ENCODE data around the gene GJB5. TPM values are rescaled to one million over a fixed set of nuclear protein-coding genes. Genes with fewer than 3 reads are reported as not detected.

The GJB5 gene
- total and polyA plus RNA-seq, 9 of the 15 experiments (the other 6 are each of a cell fraction or from before 2014, with no cell fraction given): 0.04 TPM; not detected in 8

DNA sequence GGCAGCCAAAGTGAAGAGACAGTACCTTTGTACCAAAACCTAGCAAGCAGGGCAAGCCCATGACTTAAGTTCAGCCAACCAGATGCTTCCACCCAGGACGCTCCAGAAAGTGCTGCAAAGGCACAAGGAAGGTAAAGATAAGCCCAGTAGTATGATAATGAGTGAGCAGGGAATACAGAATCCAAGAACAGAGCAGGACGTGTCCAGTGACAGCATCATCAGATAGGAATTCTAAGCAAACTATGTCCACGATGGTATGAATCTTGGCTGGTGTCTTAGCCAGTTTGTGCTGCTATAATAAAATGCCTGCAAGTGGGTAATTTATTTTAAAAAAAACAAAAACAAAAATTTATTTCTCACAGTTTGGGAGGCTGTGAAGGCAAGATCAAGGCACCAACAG lies 51.5 kb downstream of the GJB5 start:
- ChIA-PET POLR2A (no interaction called here), CTCF (ENCODE audit: low intra/inter-chr PET ratio) (no interaction called here)
- TF ChIP-seq DDX20 (tag; IDR thresholded peaks at IDR 0.05; ENCODE audit: low read depth): no peak
- no peak for TF ChIP-seq NONO (IDR thresholded peaks at IDR 0.05; ENCODE audit: low read depth in 2 of 2, low read length in 1 of 2)
- no peak for TF ChIP-seq ZNF551 (CRISPR knock-in tag; IDR thresholded peaks at IDR 0.05)
- no peak for TF ChIP-seq CXXC5 (CRISPR knock-in tag; IDR thresholded peaks at IDR 0.05)
- TF ChIP-seq, protein P1, sequence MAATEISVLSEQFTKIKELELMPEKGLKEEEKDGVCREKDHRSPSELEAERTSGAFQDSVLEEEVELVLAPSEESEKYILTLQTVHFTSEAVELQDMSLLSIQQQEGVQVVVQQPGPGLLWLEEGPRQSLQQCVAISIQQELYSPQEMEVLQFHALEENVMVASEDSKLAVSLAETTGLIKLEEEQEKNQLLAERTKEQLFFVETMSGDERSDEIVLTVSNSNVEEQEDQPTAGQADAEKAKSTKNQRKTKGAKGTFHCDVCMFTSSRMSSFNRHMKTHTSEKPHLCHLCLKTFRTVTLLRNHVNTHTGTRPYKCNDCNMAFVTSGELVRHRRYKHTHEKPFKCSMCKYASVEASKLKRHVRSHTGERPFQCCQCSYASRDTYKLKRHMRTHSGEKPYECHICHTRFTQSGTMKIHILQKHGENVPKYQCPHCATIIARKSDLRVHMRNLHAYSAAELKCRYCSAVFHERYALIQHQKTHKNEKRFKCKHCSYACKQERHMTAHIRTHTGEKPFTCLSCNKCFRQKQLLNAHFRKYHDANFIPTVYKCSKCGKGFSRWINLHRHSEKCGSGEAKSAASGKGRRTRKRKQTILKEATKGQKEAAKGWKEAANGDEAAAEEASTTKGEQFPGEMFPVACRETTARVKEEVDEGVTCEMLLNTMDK (IDR thresholded peaks at IDR 0.05; ENCODE audit: borderline replicate concordance, insufficient read depth, low read depth, low read length, poor library complexity, severe bottlenecking): no peak
- ATAC-seq (no peak), FAIRE-seq (no peak), DNase-seq (ENCODE audit: extremely low read depth in 1 of 4, low spot score in 3 of 4) (peak in 2 of 4 experiments; percentile 3 to 6)
- Histone ChIP-seq H3K9ac (ENCODE audit: insufficient read depth in 1 of 2, low read depth in 2 of 2, low read length in 2 of 2) (no peak overlapping the region), H3K9me3 (replicated peaks; ENCODE audit: control insufficient read depth, insufficient read depth, low read depth, low read length) (no peaks in the 10 kb centered on the region; the same call in 1 of the 2 replicates), H3K4me2 (ENCODE audit: insufficient read depth, low read length) (no peak overlapping the region), H3K9me1 (ENCODE audit: control insufficient read depth, insufficient read depth, low read length) (no peaks in the 10 kb centered on the region), H3K27me3 (ENCODE audit: control insufficient read depth in 2 of 2, insufficient read depth in 2 of 2, low read length in 2 of 2) (peaks cover 0 to 4% of the 10 kb centered on the region in 2 experiments; a peak in 2 of 5 replicates), H4K20me1 (replicated peaks; ENCODE audit: control insufficient read depth, insufficient read depth, low read length) (no peaks in the 10 kb centered on the region), H3K79me2 (ENCODE audit: control insufficient read depth, insufficient read depth, low read length) (no peaks in the 10 kb centered on the region), H2AFZ (ENCODE audit: low read depth, low read length) (no peak overlapping the region), H3K4me1 (replicated peaks in 1 of 2; ENCODE audit: control insufficient read depth in 2 of 2, insufficient read depth in 2 of 2, low read length in 2 of 2) (no peaks in the 10 kb centered on the region), H3K36me3 (ENCODE audit: control insufficient read depth, insufficient read depth, low read length) (no peaks in the 10 kb centered on the region), H3K27ac (ENCODE audit: extremely low read depth, low read depth, low read length) (no peak overlapping the region), H3K4me3 (no peak overlapping the region)
- intact Hi-C loops (cut with micrococcal nuclease): no loop called here
- no TSS peak for BruUV-seq (replicated peaks)
- in situ Hi-C loops (cut with MboI): no loop called here
- WGBS (ENCODE audit: insufficient coverage, low coverage, missing lambda C conversion rate): 0% methylated on average over 3 of the region's 3 CpGs

Other genes with a start within 250 kb of the GJB5 start
- gene GJB4, start 4.7 kb downstream of the GJB5 start, total RNA-seq (2014; rRNA removed): not detected in 2 replicates
- not detected in 2 replicates for gene GJB4, start 4.7 kb downstream of the GJB5 start, total RNA-seq (2014; rRNA removed; fragmentation: Illumina TruSeq; extraction: Trizol)
- not detected in 2 replicates for gene GJB4, start 4.7 kb downstream of the GJB5 start, total RNA-seq (2015; rRNA removed; fragmentation: Illumina TruSeq; extraction: Trizol)
- not detected in 2 replicates for gene GJB4, start 4.7 kb downstream of the GJB5 start, total RNA-seq (2021)
- gene GJB4, start 4.7 kb downstream of the GJB5 start, polyA plus RNA-seq (2011; rRNA removed): 0.03 TPM in 1 of 2 replicates, not detected in the other
- not detected in 2 replicates for gene GJB4, start 4.7 kb downstream of the GJB5 start, polyA plus RNA-seq (2014; fragmentation: Illumina TruSeq; extraction: Trizol)
- not detected for gene GJB4, start 4.7 kb downstream of the GJB5 start, polyA plus RNA-seq (2014; fragmentation: Nextera tagmentation; extraction: Ambion mirVana)
- gene GJB4, start 4.7 kb downstream of the GJB5 start, polyA plus RNA-seq (2014; rRNA removed): not detected in 2 replicates
- not detected in 2 replicates for gene GJB3, start 26.2 kb downstream of the GJB5 start, total RNA-seq (2014; rRNA removed)
- gene GJB3, start 26.2 kb downstream of the GJB5 start, total RNA-seq (2014; rRNA removed; fragmentation: Illumina TruSeq; extraction: Trizol): not detected in 2 replicates
- not detected in 2 replicates for gene GJB3, start 26.2 kb downstream of the GJB5 start, total RNA-seq (2015; rRNA removed; fragmentation: Illumina TruSeq; extraction: Trizol)
- not detected in 2 replicates for gene GJB3, start 26.2 kb downstream of the GJB5 start, total RNA-seq (2021)
- gene GJB3, start 26.2 kb downstream of the GJB5 start, polyA plus RNA-seq (2011; rRNA removed): not detected in 2 replicates
- not detected in 2 replicates for gene GJB3, start 26.2 kb downstream of the GJB5 start, polyA plus RNA-seq (2014; fragmentation: Illumina TruSeq; extraction: Trizol)
- not detected for gene GJB3, start 26.2 kb downstream of the GJB5 start, polyA plus RNA-seq (2014; fragmentation: Nextera tagmentation; extraction: Ambion mirVana)
- not detected in 2 replicates for gene GJB3, start 26.2 kb downstream of the GJB5 start, polyA plus RNA-seq (2014; rRNA removed)
- 0.08 TPM in 1 of 2 replicates, not detected in the other for gene GJA4, start 38.0 kb downstream of the GJB5 start, total RNA-seq (2014; rRNA removed)
- not detected in 2 replicates for gene GJA4, start 38.0 kb downstream of the GJB5 start, total RNA-seq (2014; rRNA removed; fragmentation: Illumina TruSeq; extraction: Trizol)
- not detected in 2 replicates for gene GJA4, start 38.0 kb downstream of the GJB5 start, total RNA-seq (2015; rRNA removed; fragmentation: Illumina TruSeq; extraction: Trizol)
- gene GJA4, start 38.0 kb downstream of the GJB5 start, total RNA-seq (2021): 0.16 TPM in 1 of 2 replicates, not detected in the other
- 0.05 and 0.24 TPM in 2 replicates for gene GJA4, start 38.0 kb downstream of the GJB5 start, polyA plus RNA-seq (2011; rRNA removed)
- gene GJA4, start 38.0 kb downstream of the GJB5 start, polyA plus RNA-seq (2014; fragmentation: Illumina TruSeq; extraction: Trizol): 0.10 TPM in 1 of 2 replicates, not detected in the other
- gene GJA4, start 38.0 kb downstream of the GJB5 start, polyA plus RNA-seq (2014; fragmentation: Nextera tagmentation; extraction: Ambion mirVana): not detected
- not detected in 2 replicates for gene GJA4, start 38.0 kb downstream of the GJB5 start, polyA plus RNA-seq (2014; rRNA removed)
- gene SMIM12, start 104.7 kb downstream of the GJB5 start, total RNA-seq (2014; rRNA removed): 63.5 and 83.3 TPM in 2 replicates
- 57.7 and 63.9 TPM in 2 replicates for gene SMIM12, start 104.7 kb downstream of the GJB5 start, total RNA-seq (2014; rRNA removed; fragmentation: Illumina TruSeq; extraction: Trizol)
- gene SMIM12, start 104.7 kb downstream of the GJB5 start, total RNA-seq (2015; rRNA removed; fragmentation: Illumina TruSeq; extraction: Trizol): 66.7 and 68.0 TPM in 2 replicates
- gene SMIM12, start 104.7 kb downstream of the GJB5 start, total RNA-seq (2021): 71.4 and 72.3 TPM in 2 replicates
- 46.8 and 56.1 TPM in 2 replicates for gene SMIM12, start 104.7 kb downstream of the GJB5 start, polyA plus RNA-seq (2011; rRNA removed)
- gene SMIM12, start 104.7 kb downstream of the GJB5 start, polyA plus RNA-seq (2014; fragmentation: Illumina TruSeq; extraction: Trizol): 91.7 and 112 TPM in 2 replicates
- 10 to 100 TPM; 51.7 to 54.1 TPM for gene SMIM12, start 104.7 kb downstream of the GJB5 start, polyA plus RNA-seq (2014; fragmentation: Nextera tagmentation; extraction: Ambion mirVana)
- gene SMIM12, start 104.7 kb downstream of the GJB5 start, polyA plus RNA-seq (2014; rRNA removed): 63.9 and 84.5 TPM in 2 replicates
- gene DLGAP3, start 174.6 kb downstream of the GJB5 start, total RNA-seq (2014; rRNA removed): not detected in 2 replicates
- gene DLGAP3, start 174.6 kb downstream of the GJB5 start, total RNA-seq (2014; rRNA removed; fragmentation: Illumina TruSeq; extraction: Trizol): not detected in 2 replicates
- gene DLGAP3, start 174.6 kb downstream of the GJB5 start, total RNA-seq (2015; rRNA removed; fragmentation: Illumina TruSeq; extraction: Trizol): not detected in 2 replicates
- 0.07 and 0.18 TPM in 2 replicates for gene DLGAP3, start 174.6 kb downstream of the GJB5 start, total RNA-seq (2021)
- gene DLGAP3, start 174.6 kb downstream of the GJB5 start, polyA plus RNA-seq (2011; rRNA removed): 0.01 and 0.03 TPM in 2 replicates
- 0.04 TPM in 1 of 2 replicates, not detected in the other for gene DLGAP3, start 174.6 kb downstream of the GJB5 start, polyA plus RNA-seq (2014; fragmentation: Illumina TruSeq; extraction: Trizol)
- not detected for gene DLGAP3, start 174.6 kb downstream of the GJB5 start, polyA plus RNA-seq (2014; fragmentation: Nextera tagmentation; extraction: Ambion mirVana)
- 0.01 and 0.16 TPM in 2 replicates for gene DLGAP3, start 174.6 kb downstream of the GJB5 start, polyA plus RNA-seq (2014; rRNA removed)
- gene TMEM35B, start 230.3 kb downstream of the GJB5 start, total RNA-seq (2014; rRNA removed): 11.4 and 13.1 TPM in 2 replicates
- 18.9 and 19.8 TPM in 2 replicates for gene TMEM35B, start 230.3 kb downstream of the GJB5 start, total RNA-seq (2014; rRNA removed; fragmentation: Illumina TruSeq; extraction: Trizol)
- 11.4 and 11.7 TPM in 2 replicates for gene TMEM35B, start 230.3 kb downstream of the GJB5 start, total RNA-seq (2015; rRNA removed; fragmentation: Illumina TruSeq; extraction: Trizol)
- gene TMEM35B, start 230.3 kb downstream of the GJB5 start, total RNA-seq (2021): 15.6 and 17.3 TPM in 2 replicates
- gene TMEM35B, start 230.3 kb downstream of the GJB5 start, polyA plus RNA-seq (2011; rRNA removed): 42.7 and 43.5 TPM in 2 replicates
- gene TMEM35B, start 230.3 kb downstream of the GJB5 start, polyA plus RNA-seq (2014; fragmentation: Illumina TruSeq; extraction: Trizol): 18.5 and 21.4 TPM in 2 replicates
- 100 to 1,000 TPM; 123 to 142 TPM for gene TMEM35B, start 230.3 kb downstream of the GJB5 start, polyA plus RNA-seq (2014; fragmentation: Nextera tagmentation; extraction: Ambion mirVana)
- gene TMEM35B, start 230.3 kb downstream of the GJB5 start, polyA plus RNA-seq (2014; rRNA removed): 21.6 and 21.8 TPM in 2 replicates

Data from K562 (cell line).